Ascending aorta (tissue), 2 donors: ENCODE measurements around the gene PTPN1. TPM values are rescaled to one million over a fixed set of nuclear protein-coding genes. Genes with fewer than 3 reads are reported as not detected.

Source experiments
- DNase-seq, 2 donors: peaks; one replicate each; pipeline ENCODE4 v3.0.0-alpha.2; 2019; ENCODE audit warnings: low spot score in 2 of 2
- H3K27ac ChIP-seq, 2 donors: fragments of 200-600 bp; sonication (generic); one replicate each; pipeline ENCODE4 v1.5.1; 2016 to 2017; ENCODE audit warnings: mild to moderate bottlenecking in 1 of 2
- H3K27me3 ChIP-seq: fragments of 200-600 bp; sonication (generic); one replicate; pipeline ENCODE4 v1.5.1; 2017
- H3K36me3 ChIP-seq, 2 donors: fragments of 200-600 bp; sonication (generic); one replicate each; pipeline ENCODE4 v1.5.1; 2016
- H3K4me1 ChIP-seq, 2 donors: fragments of 200-600 bp; sonication (generic); one replicate each; pipeline ENCODE4 v1.5.1; 2016 to 2017; ENCODE audit warnings: mild to moderate bottlenecking in 1 of 2
- H3K4me3 ChIP-seq, 2 donors: fragments of 200-600 bp; sonication (generic); one replicate each; pipeline ENCODE4 v1.5.1; 2016 to 2017; ENCODE audit warnings: mild to moderate bottlenecking in 1 of 2
- H3K9me3 ChIP-seq, 2 donors: fragments of 200-600 bp; sonication (generic); one replicate each; pipeline ENCODE4 v1.5.1; 2016
- intact Hi-C: fragments of 100-400 bp; cut with DNase I; formaldehyde crosslinking; loops from one replicate; pipeline ENCODE4 v1.15.1; 2023
- total RNA-seq: library from RNA; depleted of rRNA; stranded (reverse); fragments of >200 nt; gene quantifications from one replicate; pipeline ENCODE4 v1.1.0, GENCODE V29; 2016
- TF ChIP-seq, protein P1 (sequence below), 3 experiments: fragments of 200-600 bp in 2 of 3; fragments of 450-650 bp in 1 of 3; sonication (generic) in 2 of 3; IDR thresholded peaks; one replicate each; pipeline ENCODE4 v1.5.1; 2016 to 2019; ENCODE audit warnings: antibody characterized with exemption in 3 of 3, mild to moderate bottlenecking in 1 of 3, moderate library complexity in 1 of 3

PTPN1 gene
- total RNA-seq, 1 donor from 2014 or later: 30.2 TPM

DNA sequence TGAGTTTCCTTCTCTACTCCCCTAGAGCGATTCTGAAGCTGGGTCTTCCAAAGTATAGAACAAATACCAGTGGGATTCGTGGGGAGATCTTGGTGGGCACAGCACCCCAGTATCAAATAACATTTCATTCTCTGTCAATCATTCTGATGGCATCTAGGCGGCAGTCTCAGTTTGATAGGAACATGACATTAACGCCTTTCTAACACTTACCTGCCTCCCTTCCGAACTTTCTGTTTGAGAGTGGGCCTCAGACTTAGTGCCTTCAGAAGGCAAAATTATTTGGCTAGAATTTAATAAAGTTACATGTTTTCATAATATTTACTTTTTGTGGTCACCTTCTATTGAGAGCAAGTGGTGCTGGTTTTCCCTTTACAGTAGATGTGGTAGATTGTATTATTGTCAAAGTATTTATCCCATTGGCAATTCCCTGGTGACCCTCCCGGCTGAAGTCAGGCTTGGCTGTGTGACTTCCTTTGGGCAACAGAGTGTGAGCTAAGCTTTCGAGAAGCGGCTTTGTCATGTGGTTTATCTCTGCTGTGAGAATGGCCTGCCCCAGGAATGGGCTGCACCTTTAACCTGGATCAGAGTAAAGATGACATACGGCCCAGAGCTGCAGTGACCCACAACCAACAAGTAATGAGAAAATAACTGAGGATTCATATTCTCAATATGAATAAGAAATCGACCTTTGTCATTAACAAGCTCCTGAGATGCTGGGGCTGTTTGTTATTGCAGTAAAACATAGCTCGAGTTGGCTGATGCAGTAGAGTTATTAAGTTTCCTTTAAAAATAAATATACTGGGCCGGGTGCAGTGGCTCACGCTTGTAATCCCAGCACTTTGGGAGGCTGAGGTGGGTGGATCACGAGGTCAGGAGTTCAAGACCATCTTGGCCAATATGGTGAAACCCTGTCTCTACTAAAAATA lies 45.2 kb upstream of the PTPN1 start:
- no peaks in the 10 kb centered on the region for H3K27me3 ChIP-seq
- H3K4me1 ChIP-seq: peaks cover 0 to 15% of the 10 kb centered on the region in 2 donors
- no peaks in the 10 kb centered on the region for H3K9me3 ChIP-seq
- DNase-seq: no peak
- intact Hi-C loops: loop anchor here (1.0 to 5.0 kb wide), 4 partner anchors 188 to 348 kb away; partner anchors contain the start of gene CEBPB
- no peaks in the 10 kb centered on the region for H3K36me3 ChIP-seq
- no peak overlapping the region for H3K27ac ChIP-seq
- no peak overlapping the region for H3K4me3 ChIP-seq
- TF ChIP-seq, protein P1, sequence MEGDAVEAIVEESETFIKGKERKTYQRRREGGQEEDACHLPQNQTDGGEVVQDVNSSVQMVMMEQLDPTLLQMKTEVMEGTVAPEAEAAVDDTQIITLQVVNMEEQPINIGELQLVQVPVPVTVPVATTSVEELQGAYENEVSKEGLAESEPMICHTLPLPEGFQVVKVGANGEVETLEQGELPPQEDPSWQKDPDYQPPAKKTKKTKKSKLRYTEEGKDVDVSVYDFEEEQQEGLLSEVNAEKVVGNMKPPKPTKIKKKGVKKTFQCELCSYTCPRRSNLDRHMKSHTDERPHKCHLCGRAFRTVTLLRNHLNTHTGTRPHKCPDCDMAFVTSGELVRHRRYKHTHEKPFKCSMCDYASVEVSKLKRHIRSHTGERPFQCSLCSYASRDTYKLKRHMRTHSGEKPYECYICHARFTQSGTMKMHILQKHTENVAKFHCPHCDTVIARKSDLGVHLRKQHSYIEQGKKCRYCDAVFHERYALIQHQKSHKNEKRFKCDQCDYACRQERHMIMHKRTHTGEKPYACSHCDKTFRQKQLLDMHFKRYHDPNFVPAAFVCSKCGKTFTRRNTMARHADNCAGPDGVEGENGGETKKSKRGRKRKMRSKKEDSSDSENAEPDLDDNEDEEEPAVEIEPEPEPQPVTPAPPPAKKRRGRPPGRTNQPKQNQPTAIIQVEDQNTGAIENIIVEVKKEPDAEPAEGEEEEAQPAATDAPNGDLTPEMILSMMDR (IDR thresholded peaks at IDR 0.05): no peak

DNA sequence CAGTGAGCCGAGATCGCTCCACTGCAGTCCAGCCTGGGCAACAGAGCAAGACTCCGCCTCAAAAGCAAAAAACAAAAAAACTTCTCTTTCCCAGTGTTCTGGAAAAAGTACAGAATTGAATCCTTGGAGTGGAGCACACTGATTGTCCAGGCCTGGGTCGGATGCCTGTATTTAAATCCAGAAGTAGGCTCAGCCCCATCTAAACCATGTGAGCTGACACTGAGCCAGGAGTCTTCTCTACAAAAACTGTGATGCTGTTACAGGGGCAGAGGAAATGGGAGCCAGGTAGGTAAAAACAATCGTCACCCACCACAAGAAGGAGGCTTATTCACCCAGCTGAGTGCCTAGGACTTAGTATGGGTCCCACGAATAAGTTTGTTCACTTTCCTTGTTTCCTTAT lies 43.0 kb upstream of the PTPN1 start:
- TF ChIP-seq, protein P1 (IDR thresholded peaks at IDR 0.05): no peak
- Histone ChIP-seq H3K4me1 (peaks cover 0 to 6% of the 10 kb centered on the region in 2 donors), H3K27me3 (no peaks in the 10 kb centered on the region), H3K27ac (no peak overlapping the region), H3K36me3 (no peaks in the 10 kb centered on the region), H3K9me3 (no peaks in the 10 kb centered on the region), H3K4me3 (no peak overlapping the region)
- no peak for DNase-seq
- intact Hi-C loops: no loop called here

DNA sequence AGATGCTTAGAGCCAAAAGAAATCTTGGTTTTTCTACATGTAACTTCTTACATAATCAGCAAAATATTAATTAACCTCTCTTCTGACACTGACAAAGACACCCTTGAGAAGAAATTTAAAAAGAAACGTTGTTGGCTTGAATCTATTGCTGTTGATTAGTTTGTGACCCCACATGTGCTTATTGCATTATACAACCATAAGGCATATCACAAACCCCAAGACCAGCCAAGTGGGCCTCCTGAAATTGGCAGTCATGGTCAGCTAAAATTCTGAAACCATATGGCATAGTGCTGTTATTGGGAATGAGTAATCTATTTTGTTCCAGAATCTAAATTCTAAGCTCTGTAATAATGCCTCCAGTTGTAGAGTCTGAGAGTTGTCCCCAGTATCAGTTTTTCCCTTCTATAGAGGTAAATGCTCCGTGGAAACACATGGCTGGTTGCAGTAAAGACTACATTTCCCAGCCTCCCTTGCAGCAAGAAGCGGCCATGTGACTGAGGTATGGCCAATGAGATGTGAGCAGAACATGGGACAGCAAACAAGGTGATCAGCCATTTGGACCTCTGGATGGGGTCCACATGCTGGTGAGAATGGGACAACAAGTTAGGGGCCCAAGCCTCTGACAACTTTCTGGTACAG lies 42.3 kb upstream of the PTPN1 start:
- Histone ChIP-seq H3K4me3 (no peak overlapping the region), H3K27ac (no peak overlapping the region), H3K36me3 (no peaks in the 10 kb centered on the region), H3K4me1 (peaks cover 0 to 6% of the 10 kb centered on the region in 2 donors), H3K27me3 (no peaks in the 10 kb centered on the region), H3K9me3 (no peaks in the 10 kb centered on the region)
- TF ChIP-seq, protein P1 (IDR thresholded peaks at IDR 0.05): no peak
- DNase-seq: no peak
- intact Hi-C loops: no loop called here

DNA sequence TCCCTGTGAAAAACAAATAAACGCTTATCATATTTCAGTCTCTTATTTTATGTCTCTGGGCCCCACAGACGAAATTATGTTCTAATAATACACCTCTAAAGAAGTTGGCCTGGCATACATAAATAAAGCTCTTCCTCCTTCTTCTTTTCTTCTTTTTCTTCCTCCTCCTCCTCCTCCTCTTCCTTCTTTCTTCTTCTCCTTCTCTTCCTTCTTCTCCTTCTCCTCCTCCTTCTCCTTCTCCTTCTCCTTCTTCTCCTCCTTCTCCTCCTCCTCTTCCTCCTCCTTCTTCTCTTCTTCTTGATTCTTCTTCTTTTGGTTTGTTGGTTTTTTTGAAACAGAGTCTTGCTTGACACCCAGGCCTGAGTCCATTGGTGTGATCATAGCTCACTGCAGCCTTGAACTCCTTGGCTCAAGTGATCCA lies 41.8 kb upstream of the PTPN1 start:
- DNase-seq: no peak
- TF ChIP-seq, protein P1 (IDR thresholded peaks at IDR 0.05): no peak
- peaks cover 0 to 6% of the 10 kb centered on the region in 2 donors for H3K4me1 ChIP-seq
- H3K9me3 ChIP-seq: no peaks in the 10 kb centered on the region
- intact Hi-C loops: no loop called here
- H3K27ac ChIP-seq: no peak overlapping the region
- no peaks in the 10 kb centered on the region for H3K36me3 ChIP-seq
- H3K27me3 ChIP-seq: no peaks in the 10 kb centered on the region
- no peak overlapping the region for H3K4me3 ChIP-seq

DNA sequence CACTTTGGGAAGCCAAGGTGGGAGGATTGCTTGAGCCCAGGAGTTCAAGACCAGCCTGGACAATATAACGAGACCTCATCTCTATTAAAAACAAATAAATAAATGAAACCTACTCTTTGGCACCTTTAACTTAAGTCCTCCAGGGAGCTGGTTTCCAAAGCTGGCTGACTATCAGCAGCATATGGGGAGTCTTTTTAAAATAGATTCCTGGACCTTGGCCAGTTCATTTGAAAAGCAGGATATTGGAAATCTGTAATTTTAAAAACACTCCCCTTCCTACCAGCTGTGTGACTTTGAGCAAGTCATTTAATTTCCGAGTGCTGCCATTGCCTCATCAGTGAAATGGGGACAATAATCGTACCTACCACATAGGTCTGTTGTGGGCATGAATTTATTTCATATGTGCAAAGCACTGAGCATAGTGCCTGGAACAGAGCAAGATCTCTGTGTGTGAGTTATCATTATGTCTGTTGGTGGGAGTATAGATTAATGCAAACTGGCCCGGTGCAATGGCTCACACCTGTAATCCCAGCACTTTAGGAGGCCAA lies 40.9 kb upstream of the PTPN1 start:
- no peak overlapping the region for H3K4me3 ChIP-seq
- DNase-seq: no peak
- H3K9me3 ChIP-seq: no peaks in the 10 kb centered on the region
- no peak overlapping the region for H3K27ac ChIP-seq
- intact Hi-C loops: no loop called here
- TF ChIP-seq, protein P1 (IDR thresholded peaks at IDR 0.05): no peak
- H3K36me3 ChIP-seq: no peaks in the 10 kb centered on the region
- H3K4me1 ChIP-seq: no peaks in the 10 kb centered on the region
- no peaks in the 10 kb centered on the region for H3K27me3 ChIP-seq
